Activated naive CD8-positive, alpha-beta T cell treated with anti-CD3 and anti-CD28 coated beads, Interleukin-2, amount 10 ng/mL, durations not matched to agents 7 days and 5 days (primary cell): ENCODE results near the gene PLEKHN1. TPM values are rescaled to one million over a fixed set of nuclear protein-coding genes. Genes with fewer than 3 reads are reported as not detected.

ENCODE experiments used
- ATAC-seq: fragments of 150-1000 bp; cut with Tn5 transposase; one replicate; pipeline ENCODE4 v1.10.0; 2021; ENCODE audit warnings: low read depth, moderate library complexity
- POLR2A ChIA-PET: fragments of 350-600 bp; sonication (Branson Sonifier 250); formaldehyde crosslinking; loops from one replicate; lab custom pipeline; 2021; ENCODE audit warnings: antibody characterized with exemption; lab: Charles Lee
- DNase-seq: peaks from one replicate; pipeline ENCODE4 v3.0.0; 2021
- H3K27ac Mint-ChIP-seq: one replicate; pipeline ENCODE4 v1.8.0; 2022; ENCODE audit warnings: mild to moderate bottlenecking, mixed read lengths
- H3K27me3 Mint-ChIP-seq: one replicate; pipeline ENCODE4 v1.8.0; 2022; ENCODE audit warnings: mild to moderate bottlenecking, moderate library complexity, mixed read lengths
- H3K36me3 Mint-ChIP-seq: one replicate; pipeline ENCODE4 v1.8.0; 2021; ENCODE audit warnings: mild to moderate bottlenecking, mixed read lengths
- H3K4me1 Mint-ChIP-seq: one replicate; pipeline ENCODE4 v1.8.0; 2021; ENCODE audit warnings: mixed read lengths
- H3K4me3 Mint-ChIP-seq: one replicate; pipeline ENCODE4 v1.8.0; 2022; ENCODE audit warnings: mild to moderate bottlenecking, moderate library complexity, mixed read lengths
- H3K9me3 Mint-ChIP-seq: one replicate; pipeline ENCODE4 v1.8.0; 2021; ENCODE audit warnings: mixed read lengths
- total RNA-seq, 2 experiments: library from RNA; stranded (reverse); gene quantifications; one replicate each; pipeline ENCODE4 v1.2.3, GENCODE V29; 2021

Gene PLEKHN1
- total RNA-seq, 2 experiments from 2014 or later: 3.0 to 4.8 TPM

- ATAC-seq: no peak
- Mint-ChIP-seq H3K27me3 (peaks cover 59% of the 10 kb centered on the region), H3K27ac (no peak overlapping the region), H3K4me3 (no peak overlapping the region), H3K36me3 (no peaks in the 10 kb centered on the region), H3K4me1 (peaks cover 8% of the 10 kb centered on the region), H3K9me3 (no peaks in the 10 kb centered on the region)
- POLR2A ChIA-PET: no interaction called here
- no peak for DNase-seq
These were observed 41.4 kb upstream of the PLEKHN1 start for GRCh38 chr1:924656-925560.

GRCh38 chr1:925561-926421 lies 40.5 kb upstream of the PLEKHN1 start:
- POLR2A ChIA-PET: no interaction called here
- Mint-ChIP-seq H3K27me3 (peaks cover 50% of the 10 kb centered on the region), H3K4me1 (peaks cover 8% of the 10 kb centered on the region), H3K4me3 (no peak overlapping the region), H3K27ac (no peak overlapping the region), H3K9me3 (no peaks in the 10 kb centered on the region), H3K36me3 (no peaks in the 10 kb centered on the region)
- DNase-seq (no peak), ATAC-seq (no peak)

GRCh38 chr1:927234-927633 lies 39.0 kb upstream of the PLEKHN1 start:
- H3K4me3 Mint-ChIP-seq: no peak overlapping the region
- no peak overlapping the region for H3K27ac Mint-ChIP-seq
- no peaks in the 10 kb centered on the region for H3K36me3 Mint-ChIP-seq
- no peaks in the 10 kb centered on the region for H3K9me3 Mint-ChIP-seq
- DNase-seq (no peak), ATAC-seq (no peak)
- H3K27me3 Mint-ChIP-seq: peaks cover 41% of the 10 kb centered on the region
- POLR2A ChIA-PET: no interaction called here
- H3K4me1 Mint-ChIP-seq: peaks cover 8% of the 10 kb centered on the region

- Mint-ChIP-seq H3K27me3 (peaks cover 36% of the 10 kb centered on the region), H3K4me1 (peaks cover 8% of the 10 kb centered on the region), H3K9me3 (no peaks in the 10 kb centered on the region), H3K27ac (no peak overlapping the region), H3K4me3 (no peak overlapping the region), H3K36me3 (no peaks in the 10 kb centered on the region)
- ATAC-seq (no peak), DNase-seq (no peak)
- POLR2A ChIA-PET: no interaction called here
These were observed 38.5 kb upstream of the PLEKHN1 start for GRCh38 chr1:927748-928147.

- DNase-seq (no peak), ATAC-seq (no peak)
- Mint-ChIP-seq H3K27ac (no peak overlapping the region), H3K4me3 (no peak overlapping the region), H3K27me3 (peaks cover 28% of the 10 kb centered on the region), H3K4me1 (peaks cover 5% of the 10 kb centered on the region), H3K9me3 (no peaks in the 10 kb centered on the region), H3K36me3 (no peaks in the 10 kb centered on the region)
- POLR2A ChIA-PET: interaction anchor here (1.0 kb wide), 1 partner anchor 13 kb away, joined by 3 read pairs; no protein-coding TSS in a partner anchor
These were observed 37.2 kb upstream of the PLEKHN1 start for GRCh38 chr1:928825-929661.

GRCh38 chr1:929712-930632 lies 36.3 kb upstream of the PLEKHN1 start:
- DNase-seq (no peak), ATAC-seq (no peak)
- Mint-ChIP-seq H3K27me3 (peaks cover 31% of the 10 kb centered on the region), H3K9me3 (no peaks in the 10 kb centered on the region), H3K4me1 (peaks cover 5% of the 10 kb centered on the region), H3K36me3 (no peaks in the 10 kb centered on the region), H3K4me3 (no peak overlapping the region), H3K27ac (no peak overlapping the region)
- POLR2A ChIA-PET: interaction anchor here (1.3 kb wide), 1 partner anchor 10 kb away, joined by 3 read pairs; no protein-coding TSS in a partner anchor

GRCh38 chr1:930633-931138 lies 35.6 kb upstream of the PLEKHN1 start:
- no peak for ATAC-seq
- POLR2A ChIA-PET: interaction anchor here (1.3 kb wide), 1 partner anchor 10 kb away, joined by 3 read pairs; no protein-coding TSS in a partner anchor
- DNase-seq: no peak
- no peaks in the 10 kb centered on the region for H3K36me3 Mint-ChIP-seq
- H3K27me3 Mint-ChIP-seq: peaks cover 34% of the 10 kb centered on the region
- no peak overlapping the region for H3K4me3 Mint-ChIP-seq
- H3K4me1 Mint-ChIP-seq: peaks cover 5% of the 10 kb centered on the region
- no peaks in the 10 kb centered on the region for H3K9me3 Mint-ChIP-seq
- H3K27ac Mint-ChIP-seq: no peak overlapping the region

- ATAC-seq (no peak), DNase-seq (no peak)
- Mint-ChIP-seq H3K4me1 (peaks cover 5% of the 10 kb centered on the region), H3K4me3 (no peak overlapping the region), H3K36me3 (no peaks in the 10 kb centered on the region), H3K27ac (no peak overlapping the region), H3K9me3 (no peaks in the 10 kb centered on the region), H3K27me3 (peaks cover 25% of the 10 kb centered on the region)
- POLR2A ChIA-PET: interaction anchor here (1.3 to 1.6 kb wide), 2 partner anchors 9 to 10 kb away, joined by 3 read pairs; no protein-coding TSS in a partner anchor
These were observed 34.7 kb upstream of the PLEKHN1 start for GRCh38 chr1:931380-932172.

GRCh38 chr1:932173-932510 lies 34.1 kb upstream of the PLEKHN1 start:
- POLR2A ChIA-PET: interaction anchor here (1.6 kb wide), 1 partner anchor 9 kb away, joined by 3 read pairs; no protein-coding TSS in a partner anchor
- peaks cover 24% of the 10 kb centered on the region for H3K27me3 Mint-ChIP-seq
- no peaks in the 10 kb centered on the region for H3K9me3 Mint-ChIP-seq
- H3K27ac Mint-ChIP-seq: no peak overlapping the region
- no peaks in the 10 kb centered on the region for H3K36me3 Mint-ChIP-seq
- ATAC-seq (no peak), DNase-seq (no peak)
- peaks cover 5% of the 10 kb centered on the region for H3K4me1 Mint-ChIP-seq
- no peak overlapping the region for H3K4me3 Mint-ChIP-seq

- Mint-ChIP-seq H3K36me3 (no peaks in the 10 kb centered on the region), H3K9me3 (no peaks in the 10 kb centered on the region), H3K27ac (no peak overlapping the region), H3K27me3 (peaks cover 16% of the 10 kb centered on the region), H3K4me3 (no peak overlapping the region), H3K4me1 (peaks cover 5% of the 10 kb centered on the region)
- ATAC-seq (no peak), DNase-seq (no peak)
- POLR2A ChIA-PET: interaction anchor here (1.1 to 1.6 kb wide), 2 partner anchors 8 to 11 kb away, joined by 3 read pairs; no protein-coding TSS in a partner anchor
These were observed 33.3 kb upstream of the PLEKHN1 start for GRCh38 chr1:932776-933602.

- ATAC-seq (no peak), DNase-seq (no peak)
- POLR2A ChIA-PET: interaction anchor here (1.1 to 1.6 kb wide), 2 partner anchors 8 to 11 kb away, joined by 3 read pairs; no protein-coding TSS in a partner anchor
- Mint-ChIP-seq H3K9me3 (no peaks in the 10 kb centered on the region), H3K4me1 (peaks cover 5% of the 10 kb centered on the region), H3K36me3 (no peaks in the 10 kb centered on the region), H3K27me3 (peaks cover 14% of the 10 kb centered on the region), H3K4me3 (no peak overlapping the region), H3K27ac (no peak overlapping the region)
These were observed 32.7 kb upstream of the PLEKHN1 start for GRCh38 chr1:933603-933940.
